HepG2 (cell line): Measurements from ENCODE around the gene PLPPR3. TPM values are rescaled to one million over a fixed set of nuclear protein-coding genes. Genes with fewer than 3 reads are reported as not detected.
A peak's percentile ranks its signal among the peaks of the same experiment; 100 is the strongest.

ENCODE experiments used
- ATAC-seq: fragments of 200-7000 bp; cut with Tn5 transposase; 3 replicates; pipeline ENCODE4 v1.9.1; 2020; ENCODE audit warnings: mild to moderate bottlenecking, moderate library complexity
- BruUV-seq: library from RNA; stranded (reverse); fragments of 400-500 nt; replicated peaks from 2 replicates; lab custom pipeline; 2021; lab: Mats Ljungman, UMichigan
- CTCF ChIA-PET: fragments of 300-600 bp; formaldehyde crosslinking; extraction: SDS; loops from one replicate; lab custom pipeline; 2021; ENCODE audit warnings: low total read pairs, inconsistent platforms, low intra/inter-chr PET ratio; lab: Yijun Ruan, JAX
- POLR2A ChIA-PET: fragments of 350-600 bp; sonication (Branson Sonifier 250); formaldehyde crosslinking; loops from one replicate; lab custom pipeline; 2020; ENCODE audit warnings: antibody characterized with exemption, inconsistent platforms; lab: Yijun Ruan, JAX
- DNase-seq: peaks from one replicate; pipeline ENCODE4 v3.0.0-alpha.2; 2015; ENCODE audit warnings: low spot score
- FAIRE-seq: peaks from 3 replicates; lab custom pipeline; 2011; peaks lifted over from hg19 to GRCh38; lab: Jason Lieb, UNC
- H2AFZ ChIP-seq: one replicate; pipeline ENCODE4 v1.6.1; 2011; ENCODE audit warnings: low read length, inconsistent platforms
- H3K27ac ChIP-seq: fragments of 300-600 bp; 3 replicates; pipeline ENCODE4 v1.8.0; 2011; ENCODE audit warnings: mixed run types, mild to moderate bottlenecking, mixed read lengths, low read length, inconsistent platforms; ENCODE audit not compliant: insufficient read depth; ENCODE audit errors: extremely low read length
- H3K27me3 ChIP-seq, 2 experiments: fragments of 200-600 bp in 1 of 2; 2 replicates in 1 of 2; 3 replicates in 1 of 2; pipeline versions ENCODE4 v1.6.0 to v1.8.0; 2011; ENCODE audit warnings: low read length in 2 of 2, mild to moderate bottlenecking in 2 of 2, moderate library complexity in 2 of 2, inconsistent platforms in 1 of 2; ENCODE audit not compliant: insufficient read depth in 2 of 2, control insufficient read depth in 1 of 2
- H3K36me3 ChIP-seq, 2 experiments: fragments of 200-600 bp in 1 of 2; replicated peaks in 1 of 2; 2 replicates in 1 of 2; 3 replicates in 1 of 2; pipeline versions ENCODE4 v1.5.1 to v1.8.0; 2011; ENCODE audit warnings: low read length in 2 of 2, inconsistent platforms in 1 of 2; ENCODE audit not compliant: insufficient read depth in 2 of 2, control insufficient read depth in 1 of 2
- H3K4me1 ChIP-seq: 2 replicates; pipeline ENCODE4 v1.5.1; 2012; ENCODE audit warnings: low read length, inconsistent platforms; ENCODE audit not compliant: insufficient read depth
- H3K4me2 ChIP-seq: 2 replicates; pipeline ENCODE4 v1.6.0; 2011; ENCODE audit warnings: low read depth, low read length, inconsistent platforms
- H3K4me3 ChIP-seq, 3 experiments: fragments of 200-600 bp in 1 of 3; sonication (generic), shearing (Covaris generic) in 1 of 3; replicated peaks in 1 of 3; 2 replicates each; pipeline ENCODE4 v1.5.1; 2011 to 2016; ENCODE audit warnings: low read length in 3 of 3, inconsistent platforms in 2 of 3, low read depth in 2 of 3, mild to moderate bottlenecking in 2 of 3, control low read depth in 1 of 3, mixed read lengths in 1 of 3; ENCODE audit not compliant: insufficient read depth in 1 of 3
- H3K79me2 ChIP-seq: one replicate; pipeline ENCODE4 v1.6.1; 2011; ENCODE audit warnings: low read length, inconsistent platforms; ENCODE audit not compliant: insufficient read depth
- H3K9ac ChIP-seq: 2 replicates; pipeline ENCODE4 v1.6.0; 2011; ENCODE audit warnings: mild to moderate bottlenecking, low read depth, low read length, inconsistent platforms; ENCODE audit not compliant: insufficient read depth
- H3K9me3 ChIP-seq: 2 replicates; pipeline ENCODE4 v1.5.1; 2012; ENCODE audit warnings: mild to moderate bottlenecking, low read length
- H4K20me1 ChIP-seq: 2 replicates; pipeline ENCODE4 v1.6.0; 2011; ENCODE audit warnings: inconsistent platforms, mild to moderate bottlenecking, low read length, moderate library complexity; ENCODE audit not compliant: insufficient read depth
- AGO1 ChIP-seq: fragments of 200-400 bp; formaldehyde crosslinking; IDR thresholded peaks from 2 replicates; pipeline ENCODE4 v1.6.1; 2017; ENCODE audit warnings: mild to moderate bottlenecking, low read depth, low read length, moderate library complexity; ENCODE audit not compliant: poor library complexity, severe bottlenecking
- AGO2 ChIP-seq: fragments of 200-400 bp; formaldehyde crosslinking; optimal IDR thresholded peaks from 2 replicates; pipeline ENCODE3; 2017; ENCODE audit warnings: mild to moderate bottlenecking, low read depth, low read length, moderate library complexity
- BRCA1 ChIP-seq: sonication (generic); formaldehyde crosslinking; IDR thresholded peaks from 2 replicates; pipeline ENCODE4 v1.4.0; 2020; ENCODE audit warnings: missing genetic modification reagents
- HNRNPLL ChIP-seq: fragments of 200-400 bp; formaldehyde crosslinking; IDR thresholded peaks from 2 replicates; pipeline ENCODE4 v1.6.1; 2017; ENCODE audit warnings: mild to moderate bottlenecking, low read depth, low read length; ENCODE audit not compliant: poor library complexity, severe bottlenecking
- RORA ChIP-seq: sonication (generic); formaldehyde crosslinking; IDR thresholded peaks from 2 replicates; pipeline ENCODE4 v1.5.0; 2020; ENCODE audit warnings: mild to moderate bottlenecking, missing genetic modification reagents, moderate library complexity
- SRSF1 ChIP-seq: fragments of 200-400 bp; formaldehyde crosslinking; optimal IDR thresholded peaks from 2 replicates; pipeline ENCODE3; 2017; ENCODE audit warnings: mild to moderate bottlenecking, low read depth, low read length, moderate library complexity
- SSRP1 ChIP-seq: IDR thresholded peaks from 2 replicates; pipeline ENCODE4 v1.6.1; 2016; ENCODE audit warnings: control low read depth
- U2AF2 ChIP-seq: fragments of 200-400 bp; formaldehyde crosslinking; IDR thresholded peaks from 2 replicates; pipeline ENCODE4 v1.6.1; 2017; ENCODE audit warnings: low read depth, mild to moderate bottlenecking, low read length
- YEATS2 ChIP-seq: sonication (generic); formaldehyde crosslinking; IDR thresholded peaks from 2 replicates; pipeline ENCODE4 v1.4.0; 2020; ENCODE audit warnings: missing genetic modification reagents, borderline replicate concordance
- ZNF468 ChIP-seq: sonication (generic); formaldehyde crosslinking; IDR thresholded peaks from 2 replicates; pipeline ENCODE4 v1.8.0; 2022; ENCODE audit warnings: mild to moderate bottlenecking, moderate library complexity, missing genetic modification reagents
- ZNF484 ChIP-seq: sonication (generic); formaldehyde crosslinking; IDR thresholded peaks from 2 replicates; pipeline ENCODE4 v1.5.1; 2020; ENCODE audit warnings: mild to moderate bottlenecking, low read depth, missing genetic modification reagents, borderline replicate concordance
- WGBS: methylation state at CpG from one replicate; pipeline ENCODE4 v1.1.6; 2017; ENCODE audit warnings: low lambda C conversion rate; 5-methylcytosine and 5-hydroxymethylcytosine counted together
- in situ Hi-C: cut with HindIII; loops from 2 replicates; pipeline ENCODE4 v1.10.0; 2017; ENCODE audit warnings: low pct_unique_long_range_greater_than_20kb; ENCODE audit not compliant: extremely low pct_ligation_motif_present
- intact Hi-C: fragments of 100-400 bp; cut with micrococcal nuclease; formaldehyde crosslinking; loops from one replicate; pipeline ENCODE4 v1.10.0; 2022; ENCODE audit not compliant: unreplicated experiment
- polyA plus RNA-seq, 8 experiments: library from polyadenylated mRNA; depleted of rRNA in 3 of 8; stranded (reverse) in 7 of 8; unstranded in 1 of 8; fragments of >200 nt; fragmentation: Illumina TruSeq in 4 of 8; extraction: Trizol in 4 of 8; gene quantifications; 2 replicates each; pipeline versions ENCODE4 v1.2.1 to v1.2.3, GENCODE V29; 2011 to 2016; ENCODE audit warnings: low read depth in 4 of 8, missing spikeins in 1 of 8, mixed read lengths in 1 of 8; ENCODE audit not compliant: insufficient read depth in 1 of 8
- total RNA-seq, 5 experiments: library from RNA; depleted of rRNA; stranded (reverse); fragments of >200 nt; fragmentation: Illumina TruSeq; extraction: Trizol; gene quantifications; 2 replicates each; pipeline ENCODE4 v1.2.3, GENCODE V29; 2016; ENCODE audit warnings: low read depth in 1 of 5
- TF ChIP-seq, protein P1 (sequence below): sonication (generic); formaldehyde crosslinking; IDR thresholded peaks from 2 replicates; pipeline ENCODE4 v1.4.0; 2020; ENCODE audit warnings: missing genetic modification reagents, borderline replicate concordance
- TF ChIP-seq, protein P2 (sequence below): sonication (generic); formaldehyde crosslinking; IDR thresholded peaks from 2 replicates; pipeline ENCODE4 v1.4.0; 2020; ENCODE audit warnings: missing genetic modification reagents

The PLPPR3 gene
- total and polyA plus RNA-seq, 2 of the 13 experiments (the other 11 are each of a cell fraction or from before 2014, with no cell fraction given): 0.07 to 0.16 TPM

DNA sequence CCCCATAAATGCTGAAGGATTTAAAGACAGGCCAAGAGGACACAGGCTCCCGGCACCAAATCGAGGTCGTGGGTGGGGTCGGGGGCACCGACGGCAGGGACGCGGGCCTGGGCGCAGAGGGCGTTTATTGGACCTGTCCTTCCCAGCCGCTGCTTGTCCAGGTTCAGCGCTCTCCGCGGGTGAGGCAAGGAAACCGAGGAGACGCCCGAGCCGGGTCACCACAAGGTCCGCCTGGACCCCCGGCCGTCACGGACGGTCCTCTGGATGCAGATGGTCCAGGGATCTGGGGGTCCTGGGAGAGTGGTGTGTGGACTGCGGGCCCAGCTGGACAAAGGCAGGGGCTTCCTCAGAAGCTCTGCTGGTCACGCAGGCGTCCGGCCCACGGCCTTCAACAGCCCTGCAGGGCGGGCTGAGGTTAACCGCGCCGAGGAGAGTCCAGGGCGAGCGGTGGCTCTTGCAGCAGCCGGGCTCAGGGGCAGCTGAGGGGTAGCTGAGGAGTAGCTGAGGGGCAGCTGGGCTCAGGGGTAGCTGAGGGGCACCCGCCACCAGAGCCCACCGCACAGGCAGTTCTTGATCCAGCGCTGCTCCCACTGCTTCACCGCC is 46.2 kb upstream of the PLPPR3 start:
- DNase-seq (no peak), ATAC-seq (no peak), FAIRE-seq (no peak)
- H3K36me3 ChIP-seq: peaks cover 3 to 12% of the 10 kb centered on the region in 2 experiments; a peak in 2 of 5 replicates
- intact Hi-C loops (no loop called here), in situ Hi-C loops (loop anchor here (10.0 kb wide), 1 partner anchor 117 kb away; the partner anchor contains the start of gene WDR18)
- 97% methylated on average over 20 of the region's 39 CpGs for WGBS
- no TSS peak for BruUV-seq
- H3K79me2 ChIP-seq: no peaks in the 10 kb centered on the region
- no peak overlapping the region for H3K4me3 ChIP-seq
- no peaks in the 10 kb centered on the region for H3K4me1 ChIP-seq
- no peak for TF ChIP-seq RORA (CRISPR knock-in tag)
- TF ChIP-seq, protein P1, sequence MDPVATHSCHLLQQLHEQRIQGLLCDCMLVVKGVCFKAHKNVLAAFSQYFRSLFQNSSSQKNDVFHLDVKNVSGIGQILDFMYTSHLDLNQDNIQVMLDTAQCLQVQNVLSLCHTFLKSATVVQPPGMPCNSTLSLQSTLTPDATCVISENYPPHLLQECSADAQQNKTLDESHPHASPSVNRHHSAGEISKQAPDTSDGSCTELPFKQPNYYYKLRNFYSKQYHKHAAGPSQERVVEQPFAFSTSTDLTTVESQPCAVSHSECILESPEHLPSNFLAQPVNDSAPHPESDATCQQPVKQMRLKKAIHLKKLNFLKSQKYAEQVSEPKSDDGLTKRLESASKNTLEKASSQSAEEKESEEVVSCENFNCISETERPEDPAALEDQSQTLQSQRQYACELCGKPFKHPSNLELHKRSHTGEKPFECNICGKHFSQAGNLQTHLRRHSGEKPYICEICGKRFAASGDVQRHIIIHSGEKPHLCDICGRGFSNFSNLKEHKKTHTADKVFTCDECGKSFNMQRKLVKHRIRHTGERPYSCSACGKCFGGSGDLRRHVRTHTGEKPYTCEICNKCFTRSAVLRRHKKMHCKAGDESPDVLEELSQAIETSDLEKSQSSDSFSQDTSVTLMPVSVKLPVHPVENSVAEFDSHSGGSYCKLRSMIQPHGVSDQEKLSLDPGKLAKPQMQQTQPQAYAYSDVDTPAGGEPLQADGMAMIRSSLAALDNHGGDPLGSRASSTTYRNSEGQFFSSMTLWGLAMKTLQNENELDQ (CRISPR knock-in tag): no peak
- TF ChIP-seq YEATS2: no peak
- TF ChIP-seq AGO1: peak; percentile 80
- TF ChIP-seq ZNF468: no peak
- TF ChIP-seq BRCA1 (CRISPR knock-in tag): no peak
- TF ChIP-seq AGO2: peak; percentile 23
- peak; percentile 10 for TF ChIP-seq SRSF1
- no peak for TF ChIP-seq SSRP1 (CRISPR knock-in tag)
- peak; percentile 14 for TF ChIP-seq HNRNPLL
- TF ChIP-seq, protein P2, sequence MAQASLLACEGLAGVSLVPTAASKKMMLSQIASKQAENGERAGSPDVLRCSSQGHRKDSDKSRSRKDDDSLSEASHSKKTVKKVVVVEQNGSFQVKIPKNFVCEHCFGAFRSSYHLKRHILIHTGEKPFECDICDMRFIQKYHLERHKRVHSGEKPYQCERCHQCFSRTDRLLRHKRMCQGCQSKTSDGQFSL (CRISPR knock-in tag): no peak
- TF ChIP-seq ZNF484: no peak
- TF ChIP-seq U2AF2: no peak
- no peaks in the 10 kb centered on the region for H3K27me3 ChIP-seq
- no peak overlapping the region for H3K27ac ChIP-seq
- H3K4me2 ChIP-seq: no peak overlapping the region
- no peak overlapping the region for H3K9ac ChIP-seq
- POLR2A ChIA-PET: no interaction called here
- H3K9me3 ChIP-seq: no peaks in the 10 kb centered on the region
- H4K20me1 ChIP-seq: no peaks in the 10 kb centered on the region
- no peak overlapping the region for H2AFZ ChIP-seq
- CTCF ChIA-PET: no interaction called here
